EH (cell line): ENCODE data around the gene SLC35B4.
A peak's percentile ranks its signal among the peaks of the same experiment; 100 is the strongest.

Source experiments
- DNase-seq: peaks from one replicate; pipeline ENCODE4 v3.0.0-alpha.2; 2015; ENCODE audit warnings: low read depth

Gene SLC35B4

DNA sequence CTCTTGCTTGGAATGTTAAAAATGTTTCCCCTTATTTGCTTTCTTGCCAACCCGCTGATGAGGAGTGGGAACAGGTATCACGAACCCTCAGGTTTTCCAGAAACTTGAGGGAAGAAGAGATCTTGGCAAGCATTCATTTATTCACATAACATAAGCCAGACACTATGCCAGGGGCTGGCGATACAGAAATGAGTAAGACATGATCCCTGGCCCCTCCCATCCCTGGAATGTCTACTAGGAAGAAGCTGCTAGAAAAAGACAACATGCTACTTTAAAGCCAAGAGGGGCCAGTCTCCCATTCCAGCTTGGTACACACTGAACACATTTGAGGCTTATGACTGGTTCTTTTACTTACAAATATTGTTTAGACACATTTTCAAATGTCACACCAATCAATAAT is 26.4 kb downstream of the SLC35B4 start:
- peak; percentile 53 for DNase-seq

DNA sequence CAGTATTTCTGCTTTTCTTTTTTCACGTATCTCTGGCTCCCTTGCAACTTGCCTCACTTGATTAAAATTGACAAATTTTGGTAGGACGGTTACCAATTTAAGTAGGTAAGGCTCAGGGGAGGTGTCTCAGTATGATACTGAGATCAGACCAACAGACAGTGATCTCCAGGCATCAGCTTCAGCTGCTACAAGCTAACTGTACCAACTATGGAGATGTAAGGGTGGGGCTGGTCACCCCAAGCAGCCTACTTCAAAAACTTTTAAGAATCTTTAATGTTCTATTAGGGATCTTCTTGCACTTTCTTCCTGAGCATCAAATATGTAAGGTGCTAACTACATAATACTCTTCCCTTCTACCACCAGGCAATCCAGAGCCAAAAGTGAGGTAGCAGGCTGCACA is 26.9 kb downstream of the SLC35B4 start:
- DNase-seq = no peak

DNA sequence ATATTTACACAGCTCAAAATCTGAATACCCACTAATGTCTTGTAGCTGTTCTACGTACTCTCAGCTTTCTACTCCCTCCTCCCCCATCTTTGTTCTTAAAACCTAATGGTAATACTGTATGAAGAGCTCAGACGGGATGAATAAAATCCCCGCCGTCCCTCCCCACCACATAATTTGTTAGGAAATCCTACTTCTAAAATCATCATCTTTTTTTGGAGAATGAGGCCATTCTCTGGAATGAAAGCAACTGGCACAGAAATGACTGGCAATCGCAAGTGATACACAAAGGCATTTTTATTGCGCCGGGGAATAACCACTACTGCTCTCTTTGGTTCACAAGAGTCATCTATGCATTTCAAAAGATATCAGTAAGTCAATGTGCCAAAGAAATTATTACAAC is 27.3 kb downstream of the SLC35B4 start:
- peak; percentile 26 for DNase-seq

DNA sequence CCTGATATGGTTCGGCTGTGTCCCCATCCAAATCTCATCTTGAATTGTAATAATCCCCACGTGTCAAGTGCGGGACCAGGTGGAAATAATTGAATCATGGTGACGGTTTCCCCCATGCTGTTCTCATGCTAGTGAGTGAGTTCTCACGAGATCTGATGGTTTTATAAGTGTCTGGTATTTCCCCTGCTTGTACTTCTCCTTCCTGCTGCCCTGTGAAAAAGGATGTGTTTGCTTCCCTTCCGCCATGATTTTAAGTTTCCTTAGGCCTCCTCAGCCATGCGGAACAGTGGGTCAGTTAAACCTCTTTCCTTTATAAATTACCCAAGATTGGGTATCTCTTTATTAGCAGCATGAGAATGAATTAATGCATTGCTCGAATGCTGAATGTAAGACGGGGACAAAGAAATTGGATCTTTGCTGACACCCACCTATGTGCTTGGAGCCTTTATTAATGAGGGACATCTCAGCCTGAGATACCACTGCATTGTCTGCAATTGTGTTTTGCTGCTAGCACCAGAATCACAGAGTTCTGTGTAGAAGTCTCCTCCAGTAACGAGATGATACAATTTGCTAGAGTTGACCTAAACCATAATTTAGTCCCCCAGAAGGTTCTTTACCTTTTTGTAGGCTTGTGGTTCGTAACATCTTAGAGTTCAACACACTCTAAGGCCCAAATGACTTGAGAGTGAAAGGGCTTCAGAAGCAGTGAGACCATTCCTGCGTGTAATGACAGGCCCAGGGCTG is 28.6 kb downstream of the SLC35B4 start:
- no peak for DNase-seq

DNA sequence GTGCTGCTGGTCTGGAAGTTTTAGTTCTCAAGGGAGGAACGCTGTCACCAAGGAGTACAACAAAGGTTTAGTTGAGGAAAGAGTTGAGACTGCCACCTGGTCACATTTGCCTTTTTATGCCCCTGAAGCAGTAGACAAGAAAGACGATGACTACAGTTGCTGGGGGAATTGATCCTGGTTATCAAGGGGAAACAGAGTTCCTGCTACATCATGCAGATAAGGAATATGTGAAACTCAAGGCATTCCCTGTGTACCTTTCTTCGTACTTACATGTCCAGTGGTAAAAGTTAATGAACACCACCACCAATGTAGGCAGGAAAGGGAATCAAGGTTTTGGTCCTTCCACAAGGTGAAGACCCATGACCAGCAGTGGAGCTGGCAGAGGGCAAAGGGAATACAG is 31.8 kb downstream of the SLC35B4 start:
- DNase-seq = no peak

GRCh38 chr7:134284011-134284410 is 32.7 kb downstream of the SLC35B4 start:
- DNase-seq = no peak

DNA sequence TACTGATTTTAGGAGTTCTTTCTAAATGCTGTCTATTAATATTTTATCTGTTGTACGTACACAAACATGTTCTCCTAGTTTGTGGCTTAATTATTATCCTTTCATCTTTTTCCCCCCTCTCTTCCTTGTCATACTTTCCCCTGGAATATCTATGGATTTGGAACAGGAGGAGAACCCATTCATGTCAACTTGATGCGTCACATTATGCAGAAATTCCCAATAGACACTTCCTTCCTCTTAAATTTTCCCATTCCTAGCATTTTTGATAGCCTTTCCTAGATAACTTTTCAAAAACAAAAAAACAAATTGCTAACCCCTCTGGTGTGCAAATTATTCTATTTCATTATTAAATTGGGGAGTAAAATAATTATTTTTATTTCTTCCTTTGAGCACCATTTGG is 36.2 kb downstream of the SLC35B4 start:
- DNase-seq = no peak

- DNase-seq = no peak
Measured at GRCh38 chr7:134279898-134280297, 36.8 kb downstream of the SLC35B4 start.

DNA sequence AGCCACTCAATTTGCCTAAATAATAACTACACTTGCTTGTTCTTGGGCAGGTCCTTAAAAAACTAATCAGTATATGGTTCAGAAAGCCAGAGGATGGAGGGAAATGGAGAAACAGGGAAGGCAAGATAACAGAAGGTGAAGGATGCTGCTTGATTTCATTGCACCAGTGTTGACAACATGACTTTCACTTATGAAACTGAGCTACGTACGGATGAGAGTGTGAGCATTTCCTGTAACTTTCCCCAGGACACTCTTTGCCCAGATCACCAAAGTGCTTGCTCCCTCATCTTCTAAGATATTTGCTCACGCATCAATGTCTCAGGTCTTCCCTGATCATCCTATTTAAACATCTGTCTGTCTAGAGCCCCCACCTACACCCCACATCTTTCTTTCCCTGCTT is 37.4 kb downstream of the SLC35B4 start:
- DNase-seq = no peak

DNA sequence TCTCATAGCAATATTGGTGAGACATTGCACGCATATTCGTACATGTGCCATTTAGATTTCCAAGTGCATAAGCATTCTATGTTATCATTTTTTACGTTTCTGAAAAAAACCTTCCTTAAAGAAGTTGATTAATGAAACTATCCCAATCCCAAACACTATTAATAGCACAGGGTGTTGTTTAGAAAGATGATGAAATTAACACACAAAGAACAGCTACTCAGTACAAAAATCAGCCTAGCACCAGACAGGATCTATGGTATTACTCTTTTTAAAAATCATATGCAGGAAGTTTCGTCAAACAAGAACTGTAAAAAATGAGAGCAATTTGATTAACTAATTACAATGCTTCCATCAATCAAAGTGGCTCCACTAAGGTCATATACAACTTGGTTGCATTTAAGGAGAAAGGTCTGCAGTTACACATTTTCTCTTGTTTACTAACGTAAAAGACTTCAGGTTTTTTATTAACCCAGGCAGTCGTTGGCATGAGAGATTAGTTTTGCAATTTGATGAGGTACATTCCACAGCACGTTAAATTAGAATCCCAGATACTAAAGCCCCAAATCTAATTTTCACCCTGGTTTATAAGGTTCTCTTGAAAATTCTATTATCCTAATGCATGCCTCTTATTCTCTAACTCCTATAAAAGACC is 38.1 kb downstream of the SLC35B4 start:
- DNase-seq = no peak

GRCh38 chr7:134276951-134277350 is 39.8 kb downstream of the SLC35B4 start:
- DNase-seq = no peak

- DNase-seq = no peak
Measured at GRCh38 chr7:134262322-134262721, 54.4 kb downstream of the SLC35B4 start.

DNA sequence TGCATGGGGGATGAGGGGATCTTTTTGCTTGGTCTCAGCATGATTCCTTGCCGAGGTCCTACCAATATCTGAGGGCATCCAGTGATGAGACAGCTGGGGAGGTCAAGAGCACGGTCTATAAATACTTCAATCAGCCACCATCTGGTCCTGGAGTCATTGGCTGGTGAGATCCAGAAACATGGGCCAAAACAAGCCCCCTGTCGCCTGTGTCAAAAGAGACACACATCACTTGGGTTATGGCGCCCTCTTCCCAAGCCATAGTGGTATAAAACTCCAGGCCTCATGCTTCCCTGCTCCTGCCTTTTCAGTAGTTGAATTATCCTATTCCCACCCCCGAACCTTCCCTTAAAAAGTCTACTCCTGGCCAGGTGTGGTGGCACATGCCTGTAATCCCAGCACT is 60.9 kb downstream of the SLC35B4 start:
- DNase-seq = no peak

- peak; percentile 7 for DNase-seq
Measured at GRCh38 chr7:134254311-134254710, 62.4 kb downstream of the SLC35B4 start.

DNA sequence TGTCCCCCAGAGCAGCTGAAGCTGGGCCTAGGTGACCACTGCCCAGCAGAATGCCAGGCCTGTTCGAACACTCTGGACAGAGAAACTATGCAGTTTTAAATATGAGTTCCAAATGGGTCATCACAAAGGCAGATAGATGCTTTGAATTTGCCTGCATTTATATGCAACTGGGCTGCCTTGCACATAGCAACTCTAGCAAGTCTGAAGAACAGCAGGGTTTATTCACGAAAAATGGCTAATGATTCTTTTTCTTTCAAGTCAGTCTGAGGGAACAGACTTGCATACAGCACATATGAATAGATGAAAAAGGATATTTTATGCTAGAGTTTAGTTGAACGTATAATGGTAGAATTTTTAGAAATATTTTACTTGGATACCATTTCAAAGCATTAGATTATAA is 68.5 kb downstream of the SLC35B4 start:
- no peak for DNase-seq

DNA sequence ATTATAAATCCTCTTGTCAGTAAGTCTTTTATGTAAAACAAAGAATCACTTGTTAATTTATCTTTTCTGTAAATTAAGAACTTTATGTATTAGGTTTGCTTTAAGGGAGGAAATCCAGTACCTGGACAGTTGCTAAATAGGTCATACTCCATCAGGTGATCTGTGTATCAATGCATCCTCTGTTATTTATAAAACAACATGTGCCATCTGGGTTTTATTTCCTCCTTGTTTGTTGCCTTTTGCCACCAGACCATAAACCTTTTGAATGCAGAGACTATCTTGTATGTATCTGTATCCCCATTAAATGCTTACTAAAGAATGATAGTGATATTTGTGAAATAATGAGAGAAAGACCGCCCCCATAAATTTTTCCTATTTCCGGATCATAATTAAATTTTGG is 70.0 kb downstream of the SLC35B4 start:
- DNase-seq = no peak

DNA sequence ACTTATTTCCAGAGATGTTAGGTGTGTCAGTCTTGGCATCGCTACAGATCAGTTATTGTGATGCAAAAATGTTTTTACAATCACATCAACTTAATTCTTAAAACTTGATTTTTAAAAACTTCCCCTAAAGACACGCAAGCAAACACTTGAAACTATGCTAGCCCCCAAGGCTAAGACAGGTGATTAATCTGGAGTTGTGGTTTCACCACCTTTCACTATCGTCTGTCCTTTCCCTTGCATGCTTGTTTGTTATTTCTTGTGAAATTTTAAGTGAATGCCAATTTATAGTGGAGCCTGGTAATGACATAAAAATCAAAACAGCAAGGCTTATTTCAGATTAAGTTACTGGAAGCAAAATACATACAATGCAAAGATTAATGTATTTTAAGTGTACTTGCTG is 70.4 kb downstream of the SLC35B4 start:
- DNase-seq = no peak

- no peak for DNase-seq
Measured at GRCh38 chr7:134245253-134245652, 71.5 kb downstream of the SLC35B4 start.
